ENCODE data around the gene EXOG.

- TF ChIP-seq ARNTL (CRISPR knock-in tag; IDR thresholded peaks at IDR 0.05; ENCODE audit: borderline replicate concordance, low read depth) (no peak), OSR1 (CRISPR knock-in tag; IDR thresholded peaks at IDR 0.05) (no peak), PPARA (CRISPR knock-in tag; IDR thresholded peaks at IDR 0.05; ENCODE audit: borderline replicate concordance) (no peak)
Observed at GRCh38 chr3:38549486-38549885, 53.3 kb downstream of the EXOG start.

Measured in SK-N-SH treated with all-trans-retinoic acid at 6 μM for 48 hours (cell line).